Astrocyte (in vitro differentiated cells and primary cell): ENCODE data around the gene ANKRD53.

Experiments used
- EZH2 ChIP-seq: IDR thresholded peaks from 2 replicates; pipeline ENCODE4 v1.6.1; 2012; ENCODE audit warnings: mild to moderate bottlenecking, low read length, inconsistent platforms; ENCODE audit not compliant: insufficient read depth
- TF ChIP-seq, protein P1 (sequence below): IDR thresholded peaks from 2 replicates; pipeline ENCODE4 v1.5.1; 2011; ENCODE audit warnings: low read depth, mild to moderate bottlenecking, inconsistent platforms, low read length, moderate library complexity; ENCODE audit not compliant: insufficient read depth

DNA sequence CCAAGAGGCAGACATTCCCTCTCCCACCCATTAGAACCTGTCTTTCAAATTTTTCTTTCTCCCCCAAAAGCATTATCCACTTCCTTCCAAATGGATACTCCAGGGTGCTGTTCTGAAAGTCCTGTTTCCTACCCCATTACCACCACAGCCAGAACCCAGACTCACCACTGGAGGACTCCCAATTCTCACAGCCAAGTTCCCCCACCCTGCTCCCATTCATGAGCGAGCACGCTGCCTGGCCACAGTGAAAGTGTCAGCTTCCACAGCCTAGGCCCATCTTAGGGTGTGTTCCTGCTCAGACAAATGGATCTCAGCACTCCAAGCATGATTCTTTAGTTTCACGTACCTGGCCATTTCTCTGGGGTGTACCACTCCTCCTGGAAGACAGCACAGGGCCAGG lies 3.8 kb upstream of the ANKRD53 start:
- TF ChIP-seq, protein P1, sequence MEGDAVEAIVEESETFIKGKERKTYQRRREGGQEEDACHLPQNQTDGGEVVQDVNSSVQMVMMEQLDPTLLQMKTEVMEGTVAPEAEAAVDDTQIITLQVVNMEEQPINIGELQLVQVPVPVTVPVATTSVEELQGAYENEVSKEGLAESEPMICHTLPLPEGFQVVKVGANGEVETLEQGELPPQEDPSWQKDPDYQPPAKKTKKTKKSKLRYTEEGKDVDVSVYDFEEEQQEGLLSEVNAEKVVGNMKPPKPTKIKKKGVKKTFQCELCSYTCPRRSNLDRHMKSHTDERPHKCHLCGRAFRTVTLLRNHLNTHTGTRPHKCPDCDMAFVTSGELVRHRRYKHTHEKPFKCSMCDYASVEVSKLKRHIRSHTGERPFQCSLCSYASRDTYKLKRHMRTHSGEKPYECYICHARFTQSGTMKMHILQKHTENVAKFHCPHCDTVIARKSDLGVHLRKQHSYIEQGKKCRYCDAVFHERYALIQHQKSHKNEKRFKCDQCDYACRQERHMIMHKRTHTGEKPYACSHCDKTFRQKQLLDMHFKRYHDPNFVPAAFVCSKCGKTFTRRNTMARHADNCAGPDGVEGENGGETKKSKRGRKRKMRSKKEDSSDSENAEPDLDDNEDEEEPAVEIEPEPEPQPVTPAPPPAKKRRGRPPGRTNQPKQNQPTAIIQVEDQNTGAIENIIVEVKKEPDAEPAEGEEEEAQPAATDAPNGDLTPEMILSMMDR, result no peak
- no peak for TF ChIP-seq EZH2
